GM23338 (cell line): ENCODE measurements around the gene TLR9. TPM values are rescaled to one million over a fixed set of nuclear protein-coding genes. Genes with fewer than 3 reads are reported as not detected.

ENCODE experiments used
- ATAC-seq: fragments of 200-7000 bp; cut with Tn5 transposase; 3 replicates; pipeline ENCODE4 v1.9.1; 2020
- DNase-seq: peaks from one replicate; pipeline ENCODE4 v3.0.0-alpha.2; 2015; ENCODE audit warnings: low spot score
- H2AFZ ChIP-seq: fragments of 200-600 bp; sonication (generic); 2 replicates; pipeline ENCODE4 v1.8.0; 2016; ENCODE audit warnings: antibody characterized with exemption, mild to moderate bottlenecking, moderate library complexity
- H3F3A ChIP-seq: fragments of 200-600 bp; sonication (generic); replicated peaks from 2 replicates; pipeline ENCODE4 v1.8.0; 2017; ENCODE audit warnings: antibody characterized with exemption, mixed run types, low read depth
- H3K27ac ChIP-seq: fragments of 200-600 bp; sonication (generic); 2 replicates; pipeline ENCODE4 v1.6.1; 2016; ENCODE audit warnings: low read depth
- H3K27me3 ChIP-seq: fragments of 200-600 bp; sonication (generic); 2 replicates; pipeline ENCODE4 v1.8.0; 2016; ENCODE audit warnings: mild to moderate bottlenecking, mixed run types, moderate library complexity; ENCODE audit not compliant: insufficient read depth
- H3K36me3 ChIP-seq: fragments of 200-600 bp; sonication (generic); 2 replicates; pipeline ENCODE4 v1.8.0; 2016; ENCODE audit warnings: mild to moderate bottlenecking; ENCODE audit not compliant: insufficient read depth
- H3K4me1 ChIP-seq: fragments of 200-600 bp; sonication (generic); 2 replicates; pipeline ENCODE4 v1.8.0; 2016; ENCODE audit warnings: mild to moderate bottlenecking, moderate library complexity; ENCODE audit not compliant: insufficient read depth
- H3K4me2 ChIP-seq: fragments of 200-600 bp; sonication (generic); 2 replicates; pipeline ENCODE4 v1.7.1; 2017; ENCODE audit warnings: mixed run types
- H3K4me3 ChIP-seq: fragments of 200-600 bp; sonication (generic); 2 replicates; pipeline ENCODE4 v1.6.1; 2016; ENCODE audit warnings: mixed run types
- H3K79me2 ChIP-seq: fragments of 200-600 bp; sonication (generic); replicated peaks from 2 replicates; pipeline ENCODE4 v1.8.0; 2017; ENCODE audit warnings: mild to moderate bottlenecking; ENCODE audit not compliant: insufficient read depth
- H3K9me2 ChIP-seq: fragments of 200-600 bp; sonication (generic); 2 replicates; pipeline ENCODE4 v1.8.0; 2017; ENCODE audit not compliant: insufficient read depth
- H4K20me1 ChIP-seq: fragments of 200-600 bp; sonication (generic); replicated peaks from 2 replicates; pipeline ENCODE4 v1.8.0; 2017; ENCODE audit warnings: mild to moderate bottlenecking; ENCODE audit not compliant: insufficient read depth
- H3K27ac Mint-ChIP-seq: 2 replicates; pipeline ENCODE4 v1.8.0; 2020; ENCODE audit warnings: inconsistent platforms, mild to moderate bottlenecking, moderate library complexity, mixed read lengths
- H3K27me3 Mint-ChIP-seq: 3 replicates; pipeline ENCODE4 v1.8.0; 2022; ENCODE audit warnings: low read depth, mild to moderate bottlenecking, moderate library complexity, mixed read lengths, inconsistent platforms; ENCODE audit not compliant: insufficient read depth, poor library complexity
- H3K36me3 Mint-ChIP-seq: 3 replicates; pipeline ENCODE4 v1.8.0; 2021; ENCODE audit warnings: low read depth, mild to moderate bottlenecking, inconsistent platforms, moderate library complexity, mixed read lengths
- H3K4me1 Mint-ChIP-seq: 3 replicates; pipeline ENCODE4 v1.8.0; 2020; ENCODE audit warnings: mild to moderate bottlenecking, inconsistent platforms, mixed read lengths
- H3K4me3 Mint-ChIP-seq: 3 replicates; pipeline ENCODE4 v1.8.0; 2021; ENCODE audit warnings: moderate library complexity, mild to moderate bottlenecking, inconsistent platforms, mixed read lengths
- H3K9me3 Mint-ChIP-seq: 3 replicates; pipeline ENCODE4 v1.8.0; 2020; ENCODE audit warnings: moderate library complexity, mild to moderate bottlenecking, inconsistent platforms, mixed read lengths
- CREB1 ChIP-seq: fragments of 250-450 bp; sonication (Bioruptor Pico); IDR thresholded peaks from 2 replicates; pipeline ENCODE4 v1.5.0; 2020; ENCODE audit warnings: low read depth, mild to moderate bottlenecking, moderate library complexity
- EZH2 ChIP-seq: fragments of 200-600 bp; sonication (generic); IDR thresholded peaks from one replicate; pipeline ENCODE4 v1.8.0; 2017; ENCODE audit warnings: antibody characterized with exemption, mild to moderate bottlenecking, low read depth; ENCODE audit not compliant: unreplicated experiment
- EZH2phosphoT487 ChIP-seq: fragments of 200-600 bp; sonication (generic); IDR thresholded peaks from one replicate; pipeline ENCODE4 v1.8.1; 2018; ENCODE audit warnings: antibody characterized with exemption; ENCODE audit not compliant: unreplicated experiment
- JUNB ChIP-seq: IDR thresholded peaks from one replicate; pipeline ENCODE4 v1.6.1; 2016; ENCODE audit warnings: antibody characterized with exemption; ENCODE audit not compliant: unreplicated experiment
- NANOG ChIP-seq: IDR thresholded peaks from 2 replicates; pipeline ENCODE4 v1.6.1; 2016; ENCODE audit warnings: antibody characterized with exemption, borderline replicate concordance
- POLR2AphosphoS5 ChIP-seq: IDR thresholded peaks from 2 replicates; pipeline ENCODE4 v1.6.1; 2016; ENCODE audit warnings: antibody characterized with exemption, low read depth
- STAT1 ChIP-seq: IDR thresholded peaks from one replicate; pipeline ENCODE4 v1.6.1; 2016; ENCODE audit warnings: antibody characterized with exemption; ENCODE audit not compliant: unreplicated experiment
- ZNF114 ChIP-seq: fragments of 250-450 bp; sonication (Bioruptor Pico); IDR thresholded peaks from 2 replicates; pipeline ENCODE4 v1.5.0; 2020; ENCODE audit warnings: mild to moderate bottlenecking, moderate library complexity
- ZNF331 ChIP-seq: fragments of 250-450 bp; sonication (Bioruptor Pico); IDR thresholded peaks from 2 replicates; pipeline ENCODE4 v1.5.0; 2020; ENCODE audit warnings: low read depth, mild to moderate bottlenecking, moderate library complexity
- polyA plus RNA-seq: library from polyadenylated mRNA; unstranded; fragments of >200 nt; fragmentation: Nextera tagmentation; extraction: Ambion mirVana; gene quantifications from 2 replicates; pipeline ENCODE4 v1.2.1, GENCODE V29; 2016
- total RNA-seq: library from RNA; depleted of rRNA; stranded (reverse); fragments of >200 nt; shearing (Covaris generic); gene quantifications from 2 replicates; pipeline ENCODE4 v1.2.3, GENCODE V29; 2014
- TF ChIP-seq, protein P1 (sequence below): fragments of 250-450 bp; sonication (Bioruptor Pico); IDR thresholded peaks from 2 replicates; pipeline ENCODE4 v1.5.0; 2020; ENCODE audit warnings: mild to moderate bottlenecking, moderate library complexity
- TF ChIP-seq, protein P2 (sequence below), 2 experiments: fragments of 200-600 bp in 1 of 2; sonication (generic) in 1 of 2; conservative IDR thresholded peaks; 2 replicates each; pipeline versions ENCODE4 v1.5.1 to v1.6.1; 2016 to 2017; ENCODE audit warnings: antibody characterized with exemption in 2 of 2, low read depth in 2 of 2, mild to moderate bottlenecking in 2 of 2, moderate library complexity in 1 of 2
- TF ChIP-seq, protein P3 (sequence below): IDR thresholded peaks from one replicate; pipeline ENCODE4 v1.6.1; 2018; ENCODE audit warnings: antibody characterized with exemption; ENCODE audit not compliant: unreplicated experiment
- TF ChIP-seq, protein P4 (sequence below): IDR thresholded peaks from 2 replicates; pipeline ENCODE4 v1.6.1; 2016; ENCODE audit warnings: antibody characterized with exemption

The TLR9 gene
- total and polyA plus RNA-seq, 2 experiments from 2014 or later, result not detected

- Mint-ChIP-seq H3K27ac (no peak overlapping the region), H3K9me3 (no peaks in the 10 kb centered on the region)
- H2AFZ ChIP-seq, result no peak overlapping the region
Measured at GRCh38 chr3:52175416-52176179, 49.8 kb downstream of the TLR9 start.

More at GRCh38 chr3:52175416-52176179, 49.8 kb downstream of the TLR9 start:
- H3K27me3 ChIP-seq, result no peaks in the 10 kb centered on the region
- H3K27ac ChIP-seq, result no peak overlapping the region
- TF ChIP-seq, protein P1, sequence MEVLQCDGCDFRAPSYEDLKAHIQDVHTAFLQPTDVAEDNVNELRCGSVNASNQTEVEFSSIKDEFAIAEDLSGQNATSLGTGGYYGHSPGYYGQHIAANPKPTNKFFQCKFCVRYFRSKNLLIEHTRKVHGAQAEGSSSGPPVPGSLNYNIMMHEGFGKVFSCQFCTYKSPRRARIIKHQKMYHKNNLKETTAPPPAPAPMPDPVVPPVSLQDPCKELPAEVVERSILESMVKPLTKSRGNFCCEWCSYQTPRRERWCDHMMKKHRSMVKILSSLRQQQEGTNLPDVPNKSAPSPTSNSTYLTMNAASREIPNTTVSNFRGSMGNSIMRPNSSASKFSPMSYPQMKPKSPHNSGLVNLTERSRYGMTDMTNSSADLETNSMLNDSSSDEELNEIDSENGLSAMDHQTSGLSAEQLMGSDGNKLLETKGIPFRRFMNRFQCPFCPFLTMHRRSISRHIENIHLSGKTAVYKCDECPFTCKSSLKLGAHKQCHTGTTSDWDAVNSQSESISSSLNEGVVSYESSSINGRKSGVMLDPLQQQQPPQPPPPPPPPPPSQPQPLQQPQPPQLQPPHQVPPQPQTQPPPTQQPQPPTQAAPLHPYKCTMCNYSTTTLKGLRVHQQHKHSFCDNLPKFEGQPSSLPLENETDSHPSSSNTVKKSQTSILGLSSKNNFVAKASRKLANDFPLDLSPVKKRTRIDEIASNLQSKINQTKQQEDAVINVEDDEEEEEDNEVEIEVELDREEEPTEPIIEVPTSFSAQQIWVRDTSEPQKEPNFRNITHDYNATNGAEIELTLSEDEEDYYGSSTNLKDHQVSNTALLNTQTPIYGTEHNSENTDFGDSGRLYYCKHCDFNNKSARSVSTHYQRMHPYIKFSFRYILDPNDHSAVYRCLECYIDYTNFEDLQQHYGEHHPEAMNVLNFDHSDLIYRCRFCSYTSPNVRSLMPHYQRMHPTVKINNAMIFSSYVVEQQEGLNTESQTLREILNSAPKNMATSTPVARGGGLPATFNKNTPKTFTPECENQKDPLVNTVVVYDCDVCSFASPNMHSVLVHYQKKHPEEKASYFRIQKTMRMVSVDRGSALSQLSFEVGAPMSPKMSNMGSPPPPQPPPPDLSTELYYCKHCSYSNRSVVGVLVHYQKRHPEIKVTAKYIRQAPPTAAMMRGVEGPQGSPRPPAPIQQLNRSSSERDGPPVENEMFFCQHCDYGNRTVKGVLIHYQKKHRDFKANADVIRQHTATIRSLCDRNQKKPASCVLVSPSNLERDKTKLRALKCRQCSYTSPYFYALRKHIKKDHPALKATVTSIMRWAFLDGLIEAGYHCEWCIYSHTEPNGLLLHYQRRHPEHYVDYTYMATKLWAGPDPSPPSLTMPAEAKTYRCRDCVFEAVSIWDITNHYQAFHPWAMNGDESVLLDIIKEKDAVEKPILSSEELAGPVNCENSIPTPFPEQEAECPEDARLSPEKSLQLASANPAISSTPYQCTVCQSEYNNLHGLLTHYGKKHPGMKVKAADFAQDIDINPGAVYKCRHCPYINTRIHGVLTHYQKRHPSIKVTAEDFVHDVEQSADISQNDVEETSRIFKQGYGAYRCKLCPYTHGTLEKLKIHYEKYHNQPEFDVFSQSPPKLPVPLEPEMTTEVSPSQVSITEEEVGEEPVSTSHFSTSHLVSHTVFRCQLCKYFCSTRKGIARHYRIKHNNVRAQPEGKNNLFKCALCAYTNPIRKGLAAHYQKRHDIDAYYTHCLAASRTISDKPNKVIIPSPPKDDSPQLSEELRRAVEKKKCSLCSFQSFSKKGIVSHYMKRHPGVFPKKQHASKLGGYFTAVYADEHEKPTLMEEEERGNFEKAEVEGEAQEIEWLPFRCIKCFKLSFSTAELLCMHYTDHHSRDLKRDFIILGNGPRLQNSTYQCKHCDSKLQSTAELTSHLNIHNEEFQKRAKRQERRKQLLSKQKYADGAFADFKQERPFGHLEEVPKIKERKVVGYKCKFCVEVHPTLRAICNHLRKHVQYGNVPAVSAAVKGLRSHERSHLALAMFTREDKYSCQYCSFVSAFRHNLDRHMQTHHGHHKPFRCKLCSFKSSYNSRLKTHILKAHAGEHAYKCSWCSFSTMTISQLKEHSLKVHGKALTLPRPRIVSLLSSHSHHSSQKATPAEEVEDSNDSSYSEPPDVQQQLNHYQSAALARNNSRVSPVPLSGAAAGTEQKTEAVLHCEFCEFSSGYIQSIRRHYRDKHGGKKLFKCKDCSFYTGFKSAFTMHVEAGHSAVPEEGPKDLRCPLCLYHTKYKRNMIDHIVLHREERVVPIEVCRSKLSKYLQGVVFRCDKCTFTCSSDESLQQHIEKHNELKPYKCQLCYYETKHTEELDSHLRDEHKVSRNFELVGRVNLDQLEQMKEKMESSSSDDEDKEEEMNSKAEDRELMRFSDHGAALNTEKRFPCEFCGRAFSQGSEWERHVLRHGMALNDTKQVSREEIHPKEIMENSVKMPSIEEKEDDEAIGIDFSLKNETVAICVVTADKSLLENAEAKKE (CRISPR knock-in tag), result no peak
- TF ChIP-seq EZH2phosphoT487 (no peak), ZNF331 (CRISPR knock-in tag) (no peak), STAT1 (no peak), CREB1 (CRISPR knock-in tag) (no peak), POLR2AphosphoS5 (no peak), JUNB (no peak), ZNF114 (CRISPR knock-in tag) (no peak), EZH2 (no peak), NANOG (no peak)
- TF ChIP-seq, protein P2, sequence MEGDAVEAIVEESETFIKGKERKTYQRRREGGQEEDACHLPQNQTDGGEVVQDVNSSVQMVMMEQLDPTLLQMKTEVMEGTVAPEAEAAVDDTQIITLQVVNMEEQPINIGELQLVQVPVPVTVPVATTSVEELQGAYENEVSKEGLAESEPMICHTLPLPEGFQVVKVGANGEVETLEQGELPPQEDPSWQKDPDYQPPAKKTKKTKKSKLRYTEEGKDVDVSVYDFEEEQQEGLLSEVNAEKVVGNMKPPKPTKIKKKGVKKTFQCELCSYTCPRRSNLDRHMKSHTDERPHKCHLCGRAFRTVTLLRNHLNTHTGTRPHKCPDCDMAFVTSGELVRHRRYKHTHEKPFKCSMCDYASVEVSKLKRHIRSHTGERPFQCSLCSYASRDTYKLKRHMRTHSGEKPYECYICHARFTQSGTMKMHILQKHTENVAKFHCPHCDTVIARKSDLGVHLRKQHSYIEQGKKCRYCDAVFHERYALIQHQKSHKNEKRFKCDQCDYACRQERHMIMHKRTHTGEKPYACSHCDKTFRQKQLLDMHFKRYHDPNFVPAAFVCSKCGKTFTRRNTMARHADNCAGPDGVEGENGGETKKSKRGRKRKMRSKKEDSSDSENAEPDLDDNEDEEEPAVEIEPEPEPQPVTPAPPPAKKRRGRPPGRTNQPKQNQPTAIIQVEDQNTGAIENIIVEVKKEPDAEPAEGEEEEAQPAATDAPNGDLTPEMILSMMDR (conservative IDR thresholded peaks at IDR 0.05; ENCODE audit: low read depth in 2 of 2), result no peak
- TF ChIP-seq, protein P3, sequence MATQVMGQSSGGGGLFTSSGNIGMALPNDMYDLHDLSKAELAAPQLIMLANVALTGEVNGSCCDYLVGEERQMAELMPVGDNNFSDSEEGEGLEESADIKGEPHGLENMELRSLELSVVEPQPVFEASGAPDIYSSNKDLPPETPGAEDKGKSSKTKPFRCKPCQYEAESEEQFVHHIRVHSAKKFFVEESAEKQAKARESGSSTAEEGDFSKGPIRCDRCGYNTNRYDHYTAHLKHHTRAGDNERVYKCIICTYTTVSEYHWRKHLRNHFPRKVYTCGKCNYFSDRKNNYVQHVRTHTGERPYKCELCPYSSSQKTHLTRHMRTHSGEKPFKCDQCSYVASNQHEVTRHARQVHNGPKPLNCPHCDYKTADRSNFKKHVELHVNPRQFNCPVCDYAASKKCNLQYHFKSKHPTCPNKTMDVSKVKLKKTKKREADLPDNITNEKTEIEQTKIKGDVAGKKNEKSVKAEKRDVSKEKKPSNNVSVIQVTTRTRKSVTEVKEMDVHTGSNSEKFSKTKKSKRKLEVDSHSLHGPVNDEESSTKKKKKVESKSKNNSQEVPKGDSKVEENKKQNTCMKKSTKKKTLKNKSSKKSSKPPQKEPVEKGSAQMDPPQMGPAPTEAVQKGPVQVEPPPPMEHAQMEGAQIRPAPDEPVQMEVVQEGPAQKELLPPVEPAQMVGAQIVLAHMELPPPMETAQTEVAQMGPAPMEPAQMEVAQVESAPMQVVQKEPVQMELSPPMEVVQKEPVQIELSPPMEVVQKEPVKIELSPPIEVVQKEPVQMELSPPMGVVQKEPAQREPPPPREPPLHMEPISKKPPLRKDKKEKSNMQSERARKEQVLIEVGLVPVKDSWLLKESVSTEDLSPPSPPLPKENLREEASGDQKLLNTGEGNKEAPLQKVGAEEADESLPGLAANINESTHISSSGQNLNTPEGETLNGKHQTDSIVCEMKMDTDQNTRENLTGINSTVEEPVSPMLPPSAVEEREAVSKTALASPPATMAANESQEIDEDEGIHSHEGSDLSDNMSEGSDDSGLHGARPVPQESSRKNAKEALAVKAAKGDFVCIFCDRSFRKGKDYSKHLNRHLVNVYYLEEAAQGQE, result no peak
- TF ChIP-seq, protein P4, sequence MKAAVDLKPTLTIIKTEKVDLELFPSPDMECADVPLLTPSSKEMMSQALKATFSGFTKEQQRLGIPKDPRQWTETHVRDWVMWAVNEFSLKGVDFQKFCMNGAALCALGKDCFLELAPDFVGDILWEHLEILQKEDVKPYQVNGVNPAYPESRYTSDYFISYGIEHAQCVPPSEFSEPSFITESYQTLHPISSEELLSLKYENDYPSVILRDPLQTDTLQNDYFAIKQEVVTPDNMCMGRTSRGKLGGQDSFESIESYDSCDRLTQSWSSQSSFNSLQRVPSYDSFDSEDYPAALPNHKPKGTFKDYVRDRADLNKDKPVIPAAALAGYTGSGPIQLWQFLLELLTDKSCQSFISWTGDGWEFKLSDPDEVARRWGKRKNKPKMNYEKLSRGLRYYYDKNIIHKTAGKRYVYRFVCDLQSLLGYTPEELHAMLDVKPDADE, result no peak
- H3K36me3 ChIP-seq, result no peaks in the 10 kb centered on the region
- DNase-seq (no peak), ATAC-seq (no peak)
- no peaks in the 10 kb centered on the region; the same call in 2 of the 3 replicates for H3K36me3 Mint-ChIP-seq
- peaks cover 4% of the 10 kb centered on the region for H3K27me3 Mint-ChIP-seq
- H3K4me3 ChIP-seq, result no peak overlapping the region
- no peaks in the 10 kb centered on the region for H3K79me2 ChIP-seq
- H3K4me3 Mint-ChIP-seq, result no peak overlapping the region
- no peaks in the 10 kb centered on the region for H3K4me1 ChIP-seq
- no peaks in the 10 kb centered on the region for H3F3A ChIP-seq
- no peak overlapping the region for H3K4me2 ChIP-seq
- H3K9me2 ChIP-seq, result no peaks in the 10 kb centered on the region
- H3K4me1 Mint-ChIP-seq, result peaks cover 23% of the 10 kb centered on the region
- no peaks in the 10 kb centered on the region for H4K20me1 ChIP-seq
